GM12872 (cell line): ENCODE results near the gene NDOR1.

Experiments used
- TF ChIP-seq, protein P1 (sequence below): IDR thresholded peaks from 3 replicates; pipeline ENCODE4 v1.5.1; 2011; ENCODE audit warnings: low read depth, mild to moderate bottlenecking, low read length, moderate library complexity; ENCODE audit not compliant: insufficient read depth

Gene NDOR1

DNA sequence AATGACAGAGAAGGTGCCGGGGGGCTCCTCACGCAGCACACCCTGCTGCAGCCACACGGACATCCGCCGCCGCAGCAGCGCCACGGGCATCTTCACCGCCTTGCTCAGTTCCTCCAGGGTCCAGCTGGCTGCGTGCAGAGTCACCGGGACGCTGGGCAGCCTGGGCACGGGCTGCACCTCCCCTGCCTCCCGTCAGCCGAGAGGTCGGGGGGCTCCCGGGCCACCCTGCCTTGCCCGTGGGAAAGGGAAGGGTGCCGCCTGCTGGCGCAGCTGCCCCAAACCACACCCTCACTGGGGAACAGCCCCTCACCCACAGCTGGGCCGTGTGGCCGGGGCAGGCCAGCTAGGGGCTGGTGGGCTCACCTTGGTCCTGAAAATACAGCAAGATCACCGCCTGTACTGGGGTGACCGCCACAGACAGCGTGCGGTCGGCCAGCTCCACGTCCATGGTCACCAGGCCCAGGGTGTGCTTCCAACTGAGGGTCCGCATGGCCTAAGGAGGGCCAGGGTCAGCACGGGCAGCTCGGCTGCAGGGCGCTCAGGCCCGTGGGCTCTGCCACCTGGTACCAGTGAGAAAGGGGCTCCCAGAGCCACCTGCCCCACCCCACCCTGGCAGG is 30.0 kb upstream of the NDOR1 start:
- TF ChIP-seq, protein P1, sequence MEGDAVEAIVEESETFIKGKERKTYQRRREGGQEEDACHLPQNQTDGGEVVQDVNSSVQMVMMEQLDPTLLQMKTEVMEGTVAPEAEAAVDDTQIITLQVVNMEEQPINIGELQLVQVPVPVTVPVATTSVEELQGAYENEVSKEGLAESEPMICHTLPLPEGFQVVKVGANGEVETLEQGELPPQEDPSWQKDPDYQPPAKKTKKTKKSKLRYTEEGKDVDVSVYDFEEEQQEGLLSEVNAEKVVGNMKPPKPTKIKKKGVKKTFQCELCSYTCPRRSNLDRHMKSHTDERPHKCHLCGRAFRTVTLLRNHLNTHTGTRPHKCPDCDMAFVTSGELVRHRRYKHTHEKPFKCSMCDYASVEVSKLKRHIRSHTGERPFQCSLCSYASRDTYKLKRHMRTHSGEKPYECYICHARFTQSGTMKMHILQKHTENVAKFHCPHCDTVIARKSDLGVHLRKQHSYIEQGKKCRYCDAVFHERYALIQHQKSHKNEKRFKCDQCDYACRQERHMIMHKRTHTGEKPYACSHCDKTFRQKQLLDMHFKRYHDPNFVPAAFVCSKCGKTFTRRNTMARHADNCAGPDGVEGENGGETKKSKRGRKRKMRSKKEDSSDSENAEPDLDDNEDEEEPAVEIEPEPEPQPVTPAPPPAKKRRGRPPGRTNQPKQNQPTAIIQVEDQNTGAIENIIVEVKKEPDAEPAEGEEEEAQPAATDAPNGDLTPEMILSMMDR = peak; percentile 41

DNA sequence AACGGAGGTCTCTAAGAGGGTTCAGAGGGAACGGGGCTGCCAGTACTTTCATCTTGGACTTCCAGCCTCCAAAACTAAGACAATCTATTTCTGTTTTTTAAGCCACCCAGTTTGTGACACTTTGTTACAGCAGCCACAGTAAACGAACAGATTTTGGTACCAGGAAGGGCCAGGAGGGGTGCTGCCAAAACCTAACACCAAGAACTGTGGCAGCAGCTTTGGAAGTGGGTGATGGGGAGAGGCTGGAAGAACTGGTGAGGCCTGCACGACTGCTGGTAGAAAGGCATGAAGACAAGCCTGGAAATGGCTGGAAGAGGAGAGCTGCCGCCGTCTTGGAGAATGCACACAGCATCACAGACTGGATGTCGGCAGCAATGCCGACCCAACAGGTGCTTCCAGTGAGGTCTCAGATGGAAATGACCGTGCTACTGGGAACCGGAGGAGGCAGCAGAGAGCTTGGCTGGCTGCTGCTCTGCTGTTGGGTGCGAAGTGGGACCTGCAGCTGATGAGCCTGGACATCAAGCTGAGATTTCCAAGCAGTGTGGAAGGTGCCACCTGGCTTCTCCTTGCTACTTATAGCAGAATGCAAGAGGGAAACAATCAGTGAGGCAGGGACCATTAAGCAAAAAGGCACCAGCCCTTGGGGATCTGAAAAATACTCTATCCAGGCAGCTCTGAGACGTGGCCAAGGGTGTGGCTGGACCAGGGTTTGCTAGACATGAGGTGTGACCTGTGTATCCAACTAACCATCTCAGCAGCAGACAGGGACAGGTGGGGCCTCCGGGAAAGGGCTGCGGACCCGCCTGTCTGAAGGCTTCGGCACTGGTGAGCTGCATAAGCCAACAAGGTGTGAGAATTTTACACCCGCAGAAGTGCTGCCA is 29.0 kb upstream of the NDOR1 start:
- TF ChIP-seq, protein P1 = peak; percentile 78

DNA sequence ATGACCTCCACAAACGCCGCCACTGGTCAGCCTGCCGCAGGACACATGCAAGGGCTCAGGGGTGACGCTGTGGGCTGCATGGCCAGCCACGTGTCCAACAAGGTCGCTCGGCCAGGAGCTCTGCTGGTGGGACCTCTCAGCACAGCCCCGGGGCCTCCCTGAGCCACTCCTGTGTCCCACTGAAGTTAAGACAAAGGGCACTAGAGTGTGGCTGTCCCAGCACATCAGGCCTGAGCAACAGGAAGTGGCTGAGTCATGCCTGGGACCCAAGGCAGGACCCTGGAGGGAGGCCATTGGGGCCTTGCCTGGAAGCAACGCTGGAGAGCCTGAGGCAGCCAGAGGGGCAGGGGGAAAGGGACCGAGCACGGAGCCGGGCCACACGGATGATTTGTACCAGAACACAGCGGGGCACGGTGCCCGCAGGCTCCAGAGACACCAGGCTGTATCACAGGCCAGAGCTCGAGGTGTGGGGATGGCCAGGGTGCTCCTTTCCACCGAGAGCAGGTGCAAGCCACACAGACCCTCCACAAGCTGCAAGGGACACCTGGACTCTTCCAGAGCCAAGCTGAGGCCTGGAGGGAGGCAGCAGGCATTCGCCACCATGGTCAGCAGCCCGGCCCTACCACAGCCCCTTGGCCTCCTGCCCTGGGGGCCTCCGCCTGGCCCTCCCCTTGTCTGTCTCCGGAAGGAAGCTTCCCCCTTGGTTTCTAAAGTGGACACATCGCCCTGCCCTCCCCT is 27.1 kb upstream of the NDOR1 start:
- TF ChIP-seq, protein P1 = no peak

DNA sequence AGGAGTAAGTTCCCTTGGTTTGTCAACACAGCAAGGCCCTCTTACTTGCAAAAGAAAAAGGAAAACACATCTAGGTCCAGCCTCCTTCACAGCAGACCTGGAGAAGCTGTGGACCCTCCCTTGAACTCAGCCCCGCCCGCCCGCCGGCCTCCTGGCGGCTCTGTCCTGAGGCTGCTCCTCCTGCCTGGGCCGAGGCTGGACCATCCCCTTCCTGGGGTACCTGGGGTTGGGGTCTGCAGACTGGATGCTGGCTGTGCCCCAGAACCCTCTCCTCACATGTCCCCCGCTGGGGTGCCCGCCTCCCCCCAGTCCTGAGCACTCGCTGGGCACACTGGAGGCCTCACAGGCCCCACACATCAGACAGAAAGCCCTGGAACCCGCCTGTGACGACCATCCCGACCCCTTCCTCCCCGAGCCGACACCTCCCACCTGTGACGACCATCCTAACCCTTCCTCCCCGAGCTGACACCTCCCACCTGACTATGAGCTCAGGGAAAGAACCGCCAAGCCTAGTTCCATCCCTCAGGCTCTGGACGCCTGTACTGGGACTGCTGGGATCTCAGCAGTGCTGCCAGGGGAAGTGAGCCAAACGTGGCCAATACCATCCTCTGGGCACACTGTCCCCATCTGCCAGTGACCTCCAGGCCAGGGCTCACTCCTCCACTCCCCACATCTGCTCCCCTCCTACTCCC is 26.4 kb upstream of the NDOR1 start:
- TF ChIP-seq, protein P1 = no peak

DNA sequence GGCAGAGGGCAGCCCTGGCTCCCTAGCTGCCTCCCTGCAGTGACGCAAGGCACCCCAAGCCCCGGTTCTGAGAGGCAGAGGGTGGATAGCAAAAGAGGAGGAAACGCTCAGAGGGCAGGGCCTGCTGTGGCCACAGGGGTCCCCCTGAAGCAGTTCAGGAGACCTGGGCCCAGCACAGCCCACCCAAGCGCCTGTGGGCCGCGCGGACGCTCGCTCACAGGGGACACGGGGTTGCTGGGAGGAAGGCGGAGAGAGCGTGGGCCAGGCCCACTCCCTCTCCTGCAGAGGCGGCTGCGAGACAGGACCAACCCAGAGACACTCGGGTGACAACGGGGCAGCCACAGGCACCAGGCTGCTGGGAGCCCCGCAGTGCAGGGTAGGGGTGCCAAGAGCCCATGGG is 25.7 kb upstream of the NDOR1 start:
- TF ChIP-seq, protein P1 = no peak

DNA sequence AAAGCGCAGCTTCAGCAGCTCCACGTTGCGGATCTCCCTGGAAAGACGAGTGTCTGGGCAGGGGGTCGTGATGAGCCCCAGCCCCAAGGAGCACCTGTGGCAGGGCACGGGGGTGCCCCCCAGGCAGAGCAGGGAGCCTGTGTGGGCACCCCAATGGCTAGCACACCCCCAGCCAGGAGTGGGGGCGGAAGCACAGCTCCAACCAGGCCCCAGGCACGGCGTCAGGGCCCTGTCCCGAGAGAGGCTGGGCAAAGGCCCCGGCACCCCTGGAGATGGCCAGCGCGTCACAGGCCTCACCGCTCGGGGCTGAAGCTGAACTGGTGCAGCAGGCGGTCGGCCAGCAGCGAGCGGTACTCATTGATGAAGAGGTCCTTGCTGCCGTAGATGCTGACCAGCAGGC is 25.0 kb upstream of the NDOR1 start:
- TF ChIP-seq, protein P1 = no peak

DNA sequence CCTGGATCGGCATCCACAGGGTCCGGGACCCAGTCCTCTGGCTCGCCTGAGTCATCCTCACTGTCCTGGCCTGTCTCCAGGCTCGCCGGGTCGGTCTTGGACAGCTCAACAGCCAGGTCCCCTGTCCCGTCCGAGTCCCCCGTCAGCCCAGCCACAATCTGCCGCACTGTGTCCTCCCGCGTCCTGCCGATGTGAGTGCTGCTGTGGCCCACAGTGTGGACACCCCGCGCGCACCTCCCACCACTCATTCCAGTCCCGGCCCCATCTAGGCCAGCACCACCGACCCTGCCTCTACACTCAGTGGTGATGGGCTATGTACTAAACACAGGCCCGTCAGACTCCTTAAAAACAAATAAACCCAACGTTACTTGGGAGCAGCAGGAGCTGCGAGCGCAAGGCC is 23.8 kb upstream of the NDOR1 start:
- TF ChIP-seq, protein P1 = no peak
